Upper lobe of left lung (tissue), 4 donors: ENCODE results near the gene CMTM8.

Experiments
- POLR2A ChIP-seq, 4 donors: fragments of 450-650 bp; IDR thresholded peaks; one replicate each; pipeline ENCODE4 v1.5.1; 2016 to 2017; ENCODE audit warnings: antibody characterized with exemption in 4 of 4, mild to moderate bottlenecking in 2 of 4
- TF ChIP-seq, protein P1 (sequence below), 6 experiments: fragments of 450-650 bp in 4 of 6; fragments of 200-600 bp in 2 of 6; sonication (generic) in 2 of 6; IDR thresholded peaks; one replicate each; pipeline ENCODE4 v1.5.1; 2016 to 2019; ENCODE audit warnings: antibody characterized with exemption in 6 of 6

DNA sequence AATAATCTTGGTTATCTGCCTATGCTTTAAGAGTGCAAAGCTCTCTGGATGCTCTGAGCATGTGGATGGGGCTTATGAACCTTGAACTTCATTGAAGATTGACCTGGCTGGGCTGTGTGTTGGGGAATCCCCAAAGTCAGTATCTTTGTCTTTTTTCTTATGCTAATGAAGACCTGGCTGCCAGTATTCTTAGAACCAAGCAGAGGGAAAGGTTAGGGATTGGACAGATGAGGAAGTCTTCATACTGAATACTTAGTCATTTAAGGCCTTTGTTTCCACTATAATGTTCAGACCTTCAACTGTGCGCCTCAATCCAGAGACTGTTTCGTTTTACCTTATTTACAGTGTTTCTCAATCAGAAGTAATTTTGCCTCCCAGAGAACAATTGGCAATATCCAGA, 110.7 kb downstream of the CMTM8 start:
- TF ChIP-seq, protein P1, sequence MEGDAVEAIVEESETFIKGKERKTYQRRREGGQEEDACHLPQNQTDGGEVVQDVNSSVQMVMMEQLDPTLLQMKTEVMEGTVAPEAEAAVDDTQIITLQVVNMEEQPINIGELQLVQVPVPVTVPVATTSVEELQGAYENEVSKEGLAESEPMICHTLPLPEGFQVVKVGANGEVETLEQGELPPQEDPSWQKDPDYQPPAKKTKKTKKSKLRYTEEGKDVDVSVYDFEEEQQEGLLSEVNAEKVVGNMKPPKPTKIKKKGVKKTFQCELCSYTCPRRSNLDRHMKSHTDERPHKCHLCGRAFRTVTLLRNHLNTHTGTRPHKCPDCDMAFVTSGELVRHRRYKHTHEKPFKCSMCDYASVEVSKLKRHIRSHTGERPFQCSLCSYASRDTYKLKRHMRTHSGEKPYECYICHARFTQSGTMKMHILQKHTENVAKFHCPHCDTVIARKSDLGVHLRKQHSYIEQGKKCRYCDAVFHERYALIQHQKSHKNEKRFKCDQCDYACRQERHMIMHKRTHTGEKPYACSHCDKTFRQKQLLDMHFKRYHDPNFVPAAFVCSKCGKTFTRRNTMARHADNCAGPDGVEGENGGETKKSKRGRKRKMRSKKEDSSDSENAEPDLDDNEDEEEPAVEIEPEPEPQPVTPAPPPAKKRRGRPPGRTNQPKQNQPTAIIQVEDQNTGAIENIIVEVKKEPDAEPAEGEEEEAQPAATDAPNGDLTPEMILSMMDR (IDR thresholded peaks at IDR 0.05): no peak
- no peak for TF ChIP-seq POLR2A (IDR thresholded peaks at IDR 0.05)
